K562 (cell line): Measurements from ENCODE around the gene IDI2. TPM values are rescaled to one million over a fixed set of nuclear protein-coding genes. Genes with fewer than 3 reads are reported as not detected.

Experiments used
- BCL6 ChIP-seq: fragments of 250-450 bp; sonication (Bioruptor Pico); IDR thresholded peaks from 2 replicates; pipeline ENCODE4 v1.4.0; 2020
- YY1 ChIP-seq, 3 experiments: IDR thresholded peaks; 2 replicates each; pipeline ENCODE4 v1.6.1; 2011; ENCODE audit warnings: low read length in 2 of 3, mild to moderate bottlenecking in 2 of 3, moderate library complexity in 2 of 3, borderline replicate concordance in 1 of 3, control low read depth in 1 of 3, low read depth in 1 of 3; ENCODE audit not compliant: insufficient read depth in 3 of 3, insufficient replicate concordance in 2 of 3, control insufficient read depth in 1 of 3, insufficient read length in 1 of 3; ENCODE audit errors: extremely low read depth in 1 of 3
- ZBTB43 ChIP-seq: sonication (generic); formaldehyde crosslinking; IDR thresholded peaks from 2 replicates; pipeline ENCODE4 v1.8.0; 2023; ENCODE audit warnings: mild to moderate bottlenecking, missing genetic modification reagents
- ZKSCAN3 ChIP-seq: fragments of 250-450 bp; sonication (Bioruptor Pico); IDR thresholded peaks from 2 replicates; pipeline ENCODE4 v1.4.0; 2020
- ZNF398 ChIP-seq: fragments of 250-450 bp; sonication (Bioruptor Pico); IDR thresholded peaks from 2 replicates; pipeline ENCODE4 v1.8.0; 2021; ENCODE audit warnings: moderate library complexity, mild to moderate bottlenecking, inconsistent platforms
- ZNF589 ChIP-seq: fragments of 200-800 bp; sonication (Bioruptor generic); IDR thresholded peaks from 2 replicates; pipeline ENCODE4 v1.6.1; 2016; ENCODE audit warnings: low read depth, missing genetic modification characterization, missing compliant biosample characterization
- polyA plus RNA-seq, 8 experiments: library from polyadenylated mRNA; depleted of rRNA in 4 of 8; stranded (reverse) in 5 of 8; unstranded in 3 of 8; fragments of >200 nt; fragmentation: Nextera tagmentation in 2 of 8; fragmentation: Illumina TruSeq in 1 of 8; extraction: Ambion mirVana in 2 of 8; extraction: Trizol in 1 of 8; gene quantifications; 2 replicates each; pipeline versions ENCODE4 v1.2.1 to v1.2.3, GENCODE V29; 2011 to 2014; ENCODE audit warnings: inconsistent platforms in 1 of 8, missing spikeins in 1 of 8
- total RNA-seq, 7 experiments: library from RNA; depleted of rRNA in 6 of 7; stranded (reverse); fragments of >200 nt in 6 of 7; fragmentation: Illumina TruSeq in 2 of 7; extraction: Trizol in 2 of 7; gene quantifications; 2 replicates each; pipeline versions ENCODE4 v1.2.1 to v1.2.3, GENCODE V29; 2011 to 2021; ENCODE audit warnings: low replicate concordance in 1 of 7
- TF ChIP-seq, protein P1 (sequence below): fragments of 450-650 bp; IDR thresholded peaks from 2 replicates; pipeline ENCODE4 v1.6.1; 2016; ENCODE audit warnings: mild to moderate bottlenecking, moderate library complexity

Gene IDI2
- total and polyA plus RNA-seq, 9 of the 15 experiments (the other 6 are each of a cell fraction or from before 2014, with no cell fraction given) = not detected

DNA sequence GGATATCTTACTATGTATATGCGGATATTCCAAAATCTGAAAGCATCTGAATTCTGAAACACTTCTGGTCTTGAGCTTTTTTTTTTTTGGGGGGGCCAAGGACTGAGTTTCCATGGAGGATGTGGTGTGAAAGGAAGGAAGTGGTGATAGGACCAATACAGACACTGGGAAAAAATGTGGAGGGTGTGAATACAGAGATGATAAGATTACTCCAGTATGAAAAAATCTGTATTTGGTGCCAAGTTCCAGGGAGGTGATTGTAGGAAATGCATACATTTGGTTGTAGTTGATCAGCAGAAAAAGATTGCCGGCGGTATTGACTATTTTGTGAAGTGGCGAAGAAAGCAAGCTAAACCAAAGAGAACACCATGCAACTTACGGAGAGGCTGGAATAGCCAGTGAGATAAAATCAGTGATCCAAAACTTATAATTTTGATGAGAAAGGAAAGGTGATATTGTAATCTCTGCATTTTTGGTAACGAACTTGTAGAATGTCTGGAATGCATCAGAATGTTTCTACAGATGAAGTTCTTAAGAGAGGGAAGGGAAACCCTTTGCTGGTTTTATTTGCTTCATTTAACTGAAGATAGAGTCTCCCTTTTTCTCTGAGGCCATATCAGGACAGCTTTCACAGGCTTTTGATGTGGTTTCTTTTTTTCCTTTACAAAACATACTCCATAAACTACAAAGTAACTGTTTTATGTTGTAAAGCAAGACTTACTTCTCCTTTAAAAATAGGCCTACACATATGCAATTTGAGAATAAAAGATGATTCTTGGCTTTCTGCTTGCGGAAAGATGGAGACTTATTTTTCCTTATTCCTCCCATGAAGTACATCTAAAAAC, 36.5 kb upstream of the IDI2 start (continued):
- TF ChIP-seq, protein P1, sequence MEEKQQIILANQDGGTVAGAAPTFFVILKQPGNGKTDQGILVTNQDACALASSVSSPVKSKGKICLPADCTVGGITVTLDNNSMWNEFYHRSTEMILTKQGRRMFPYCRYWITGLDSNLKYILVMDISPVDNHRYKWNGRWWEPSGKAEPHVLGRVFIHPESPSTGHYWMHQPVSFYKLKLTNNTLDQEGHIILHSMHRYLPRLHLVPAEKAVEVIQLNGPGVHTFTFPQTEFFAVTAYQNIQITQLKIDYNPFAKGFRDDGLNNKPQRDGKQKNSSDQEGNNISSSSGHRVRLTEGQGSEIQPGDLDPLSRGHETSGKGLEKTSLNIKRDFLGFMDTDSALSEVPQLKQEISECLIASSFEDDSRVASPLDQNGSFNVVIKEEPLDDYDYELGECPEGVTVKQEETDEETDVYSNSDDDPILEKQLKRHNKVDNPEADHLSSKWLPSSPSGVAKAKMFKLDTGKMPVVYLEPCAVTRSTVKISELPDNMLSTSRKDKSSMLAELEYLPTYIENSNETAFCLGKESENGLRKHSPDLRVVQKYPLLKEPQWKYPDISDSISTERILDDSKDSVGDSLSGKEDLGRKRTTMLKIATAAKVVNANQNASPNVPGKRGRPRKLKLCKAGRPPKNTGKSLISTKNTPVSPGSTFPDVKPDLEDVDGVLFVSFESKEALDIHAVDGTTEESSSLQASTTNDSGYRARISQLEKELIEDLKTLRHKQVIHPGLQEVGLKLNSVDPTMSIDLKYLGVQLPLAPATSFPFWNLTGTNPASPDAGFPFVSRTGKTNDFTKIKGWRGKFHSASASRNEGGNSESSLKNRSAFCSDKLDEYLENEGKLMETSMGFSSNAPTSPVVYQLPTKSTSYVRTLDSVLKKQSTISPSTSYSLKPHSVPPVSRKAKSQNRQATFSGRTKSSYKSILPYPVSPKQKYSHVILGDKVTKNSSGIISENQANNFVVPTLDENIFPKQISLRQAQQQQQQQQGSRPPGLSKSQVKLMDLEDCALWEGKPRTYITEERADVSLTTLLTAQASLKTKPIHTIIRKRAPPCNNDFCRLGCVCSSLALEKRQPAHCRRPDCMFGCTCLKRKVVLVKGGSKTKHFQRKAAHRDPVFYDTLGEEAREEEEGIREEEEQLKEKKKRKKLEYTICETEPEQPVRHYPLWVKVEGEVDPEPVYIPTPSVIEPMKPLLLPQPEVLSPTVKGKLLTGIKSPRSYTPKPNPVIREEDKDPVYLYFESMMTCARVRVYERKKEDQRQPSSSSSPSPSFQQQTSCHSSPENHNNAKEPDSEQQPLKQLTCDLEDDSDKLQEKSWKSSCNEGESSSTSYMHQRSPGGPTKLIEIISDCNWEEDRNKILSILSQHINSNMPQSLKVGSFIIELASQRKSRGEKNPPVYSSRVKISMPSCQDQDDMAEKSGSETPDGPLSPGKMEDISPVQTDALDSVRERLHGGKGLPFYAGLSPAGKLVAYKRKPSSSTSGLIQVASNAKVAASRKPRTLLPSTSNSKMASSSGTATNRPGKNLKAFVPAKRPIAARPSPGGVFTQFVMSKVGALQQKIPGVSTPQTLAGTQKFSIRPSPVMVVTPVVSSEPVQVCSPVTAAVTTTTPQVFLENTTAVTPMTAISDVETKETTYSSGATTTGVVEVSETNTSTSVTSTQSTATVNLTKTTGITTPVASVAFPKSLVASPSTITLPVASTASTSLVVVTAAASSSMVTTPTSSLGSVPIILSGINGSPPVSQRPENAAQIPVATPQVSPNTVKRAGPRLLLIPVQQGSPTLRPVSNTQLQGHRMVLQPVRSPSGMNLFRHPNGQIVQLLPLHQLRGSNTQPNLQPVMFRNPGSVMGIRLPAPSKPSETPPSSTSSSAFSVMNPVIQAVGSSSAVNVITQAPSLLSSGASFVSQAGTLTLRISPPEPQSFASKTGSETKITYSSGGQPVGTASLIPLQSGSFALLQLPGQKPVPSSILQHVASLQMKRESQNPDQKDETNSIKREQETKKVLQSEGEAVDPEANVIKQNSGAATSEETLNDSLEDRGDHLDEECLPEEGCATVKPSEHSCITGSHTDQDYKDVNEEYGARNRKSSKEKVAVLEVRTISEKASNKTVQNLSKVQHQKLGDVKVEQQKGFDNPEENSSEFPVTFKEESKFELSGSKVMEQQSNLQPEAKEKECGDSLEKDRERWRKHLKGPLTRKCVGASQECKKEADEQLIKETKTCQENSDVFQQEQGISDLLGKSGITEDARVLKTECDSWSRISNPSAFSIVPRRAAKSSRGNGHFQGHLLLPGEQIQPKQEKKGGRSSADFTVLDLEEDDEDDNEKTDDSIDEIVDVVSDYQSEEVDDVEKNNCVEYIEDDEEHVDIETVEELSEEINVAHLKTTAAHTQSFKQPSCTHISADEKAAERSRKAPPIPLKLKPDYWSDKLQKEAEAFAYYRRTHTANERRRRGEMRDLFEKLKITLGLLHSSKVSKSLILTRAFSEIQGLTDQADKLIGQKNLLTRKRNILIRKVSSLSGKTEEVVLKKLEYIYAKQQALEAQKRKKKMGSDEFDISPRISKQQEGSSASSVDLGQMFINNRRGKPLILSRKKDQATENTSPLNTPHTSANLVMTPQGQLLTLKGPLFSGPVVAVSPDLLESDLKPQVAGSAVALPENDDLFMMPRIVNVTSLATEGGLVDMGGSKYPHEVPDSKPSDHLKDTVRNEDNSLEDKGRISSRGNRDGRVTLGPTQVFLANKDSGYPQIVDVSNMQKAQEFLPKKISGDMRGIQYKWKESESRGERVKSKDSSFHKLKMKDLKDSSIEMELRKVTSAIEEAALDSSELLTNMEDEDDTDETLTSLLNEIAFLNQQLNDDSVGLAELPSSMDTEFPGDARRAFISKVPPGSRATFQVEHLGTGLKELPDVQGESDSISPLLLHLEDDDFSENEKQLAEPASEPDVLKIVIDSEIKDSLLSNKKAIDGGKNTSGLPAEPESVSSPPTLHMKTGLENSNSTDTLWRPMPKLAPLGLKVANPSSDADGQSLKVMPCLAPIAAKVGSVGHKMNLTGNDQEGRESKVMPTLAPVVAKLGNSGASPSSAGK = no peak
- TF ChIP-seq BCL6 (CRISPR knock-in tag) (no peak), ZKSCAN3 (CRISPR knock-in tag) (no peak), ZNF398 (CRISPR knock-in tag) (no peak), ZBTB43 (CRISPR knock-in tag) (no peak), ZNF589 (no peak), YY1 (IDR thresholded peaks at IDR 0.05; ENCODE audit: borderline replicate concordance in 1 of 3, control insufficient read depth in 1 of 3, extremely low read depth in 1 of 3, insufficient read depth in 3 of 3, insufficient read length in 1 of 3, insufficient replicate concordance in 2 of 3, low read depth in 1 of 3, low read length in 2 of 3) (no peak)
